Cardiac fibroblast (primary cell): ENCODE data around the gene EEFSEC.

ENCODE experiments used
- DNase-seq, 2 donors: peaks; one replicate each; pipeline versions ENCODE4 v3.0.0 to v3.0.0-alpha.2; 2010; ENCODE audit warnings: low read depth in 2 of 2
- H3K4me3 ChIP-seq, 2 donors: replicated peaks in 1 of 2; 1 replicate in 1 of 2; 2 replicates in 1 of 2; pipeline ENCODE4 v1.5.1; 2011; ENCODE audit warnings: low read depth in 2 of 2, low read length in 2 of 2, mild to moderate bottlenecking in 2 of 2, moderate library complexity in 1 of 2
- CTCF ChIP-seq: IDR thresholded peaks from one replicate; pipeline ENCODE4 v1.5.1; 2011; ENCODE audit warnings: low read depth, mild to moderate bottlenecking, low read length, inconsistent platforms

Gene EEFSEC

GRCh38 chr3:128321418-128321817 lies 168.1 kb downstream of the EEFSEC start:
- DNase-seq, result no peak
- no peak overlapping the region for H3K4me3 ChIP-seq
- TF ChIP-seq CTCF, result no peak

- no peak overlapping the region for H3K4me3 ChIP-seq
- TF ChIP-seq CTCF, result peak; percentile 76
- DNase-seq, result peak; percentile 63 to 68
These were observed 169.0 kb downstream of the EEFSEC start for GRCh38 chr3:128322030-128323022.

- TF ChIP-seq CTCF, result no peak
- no peak for DNase-seq
- no peak overlapping the region for H3K4me3 ChIP-seq
These were observed 170.2 kb downstream of the EEFSEC start for GRCh38 chr3:128323206-128324081.

GRCh38 chr3:128324911-128325592 lies 171.8 kb downstream of the EEFSEC start:
- no peak for DNase-seq
- no peak for TF ChIP-seq CTCF
- H3K4me3 ChIP-seq, result no peak overlapping the region

GRCh38 chr3:128326051-128326823 lies 173.0 kb downstream of the EEFSEC start:
- DNase-seq, result no peak
- no peak overlapping the region for H3K4me3 ChIP-seq
- no peak for TF ChIP-seq CTCF

- DNase-seq, result no peak
- no peak for TF ChIP-seq CTCF
These were observed 174.3 kb downstream of the EEFSEC start for GRCh38 chr3:128327606-128328031.

More at GRCh38 chr3:128327606-128328031, 174.3 kb downstream of the EEFSEC start:
- H3K4me3 ChIP-seq, result no peak overlapping the region
